Pulmonary artery endothelial cell (primary cell): ENCODE measurements around the gene KYNU. TPM values are rescaled to one million over a fixed set of nuclear protein-coding genes. Genes with fewer than 3 reads are reported as not detected.
A peak's percentile ranks its signal among the peaks of the same experiment; 100 is the strongest.
"Not testable (repeated sequence)": the region's sequence is repeated elsewhere in the genome, so short reads cannot be mapped to it uniquely, and the experiment has no call there.

ENCODE experiments used
- DNase-seq: peaks from one replicate; pipeline ENCODE4 v3.0.0-alpha.2; 2011; ENCODE audit warnings: low read depth, low spot score
- total RNA-seq: library from RNA; depleted of rRNA; stranded (reverse); fragments of >200 nt; gene quantifications from 2 replicates; pipeline ENCODE4 v1.2.3, GENCODE V29; 2014

Gene KYNU
- 0.07 and 0.11 TPM in 2 replicates for total RNA-seq

GRCh38 chr2:142877216-142877838 lies at the start of gene KYNU:
Gene KYNU, plus strand, starts transcription at chr2:142877664. Its CDS starts 7,704 bp downstream, at chr2:142885368.
- no peak for DNase-seq

GRCh38 chr2:142834021-142834420 lies 43.4 kb upstream of the KYNU start:
- no peak for DNase-seq

- no peak for DNase-seq
Observed at GRCh38 chr2:142840436-142840835, 37.0 kb upstream of the KYNU start.

GRCh38 chr2:142841788-142842187 lies 35.7 kb upstream of the KYNU start:
- DNase-seq, result peak; percentile 61

GRCh38 chr2:142842369-142842768 lies 35.1 kb upstream of the KYNU start:
- DNase-seq, result no peak

GRCh38 chr2:142843731-142844130 lies 33.7 kb upstream of the KYNU start:
- DNase-seq, result peak; percentile 67

GRCh38 chr2:142848023-142848606 lies 29.3 kb upstream of the KYNU start:
- no peak for DNase-seq

GRCh38 chr2:142849820-142850219 lies 27.6 kb upstream of the KYNU start:
- DNase-seq, result no peak

- DNase-seq, result no peak
Observed at GRCh38 chr2:142853912-142854311, 23.6 kb upstream of the KYNU start.

GRCh38 chr2:142857256-142858164 lies 20.0 kb upstream of the KYNU start:
- no peak for DNase-seq

- no peak for DNase-seq
Observed at GRCh38 chr2:142858961-142859360, 18.5 kb upstream of the KYNU start.

GRCh38 chr2:142862299-142862698 lies 15.2 kb upstream of the KYNU start:
- no peak for DNase-seq

- DNase-seq, result no peak
Observed at GRCh38 chr2:142862847-142863246, 14.6 kb upstream of the KYNU start.

GRCh38 chr2:142863485-142863961 lies 13.9 kb upstream of the KYNU start:
- DNase-seq, result no peak

- not testable (repeated sequence) for DNase-seq
Observed at GRCh38 chr2:142864605-142865004, 12.9 kb upstream of the KYNU start.

GRCh38 chr2:142865924-142866323 lies 11.5 kb upstream of the KYNU start:
- DNase-seq, result no peak

GRCh38 chr2:142866426-142866825 lies 11.0 kb upstream of the KYNU start:
- no peak for DNase-seq

GRCh38 chr2:142867136-142867535 lies 10.3 kb upstream of the KYNU start:
- DNase-seq, result no peak

GRCh38 chr2:142868229-142868762 lies 9.2 kb upstream of the KYNU start:
- DNase-seq, result no peak

- not testable (repeated sequence) for DNase-seq
Observed at GRCh38 chr2:142869065-142869460, 8.4 kb upstream of the KYNU start.

- no peak for DNase-seq
Observed at GRCh38 chr2:142869461-142870106, 7.9 kb upstream of the KYNU start.
